Measurements from ENCODE around the gene TMPRSS3.

- TF ChIP-seq, protein P1, sequence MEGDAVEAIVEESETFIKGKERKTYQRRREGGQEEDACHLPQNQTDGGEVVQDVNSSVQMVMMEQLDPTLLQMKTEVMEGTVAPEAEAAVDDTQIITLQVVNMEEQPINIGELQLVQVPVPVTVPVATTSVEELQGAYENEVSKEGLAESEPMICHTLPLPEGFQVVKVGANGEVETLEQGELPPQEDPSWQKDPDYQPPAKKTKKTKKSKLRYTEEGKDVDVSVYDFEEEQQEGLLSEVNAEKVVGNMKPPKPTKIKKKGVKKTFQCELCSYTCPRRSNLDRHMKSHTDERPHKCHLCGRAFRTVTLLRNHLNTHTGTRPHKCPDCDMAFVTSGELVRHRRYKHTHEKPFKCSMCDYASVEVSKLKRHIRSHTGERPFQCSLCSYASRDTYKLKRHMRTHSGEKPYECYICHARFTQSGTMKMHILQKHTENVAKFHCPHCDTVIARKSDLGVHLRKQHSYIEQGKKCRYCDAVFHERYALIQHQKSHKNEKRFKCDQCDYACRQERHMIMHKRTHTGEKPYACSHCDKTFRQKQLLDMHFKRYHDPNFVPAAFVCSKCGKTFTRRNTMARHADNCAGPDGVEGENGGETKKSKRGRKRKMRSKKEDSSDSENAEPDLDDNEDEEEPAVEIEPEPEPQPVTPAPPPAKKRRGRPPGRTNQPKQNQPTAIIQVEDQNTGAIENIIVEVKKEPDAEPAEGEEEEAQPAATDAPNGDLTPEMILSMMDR (IDR thresholded peaks at IDR 0.05) = 0 out of 2 replicates have a peak, but pooled peaks have one; percentile 4
- no peak for TF ChIP-seq ZFX (IDR thresholded peaks at IDR 0.05; ENCODE audit: borderline replicate concordance)
Measured at GRCh38 chr21:42376338-42376982, 19.4 kb downstream of the TMPRSS3 start.

Data from 22Rv1 (cell line).